ENCODE measurements around the gene PTPRD.

DNA sequence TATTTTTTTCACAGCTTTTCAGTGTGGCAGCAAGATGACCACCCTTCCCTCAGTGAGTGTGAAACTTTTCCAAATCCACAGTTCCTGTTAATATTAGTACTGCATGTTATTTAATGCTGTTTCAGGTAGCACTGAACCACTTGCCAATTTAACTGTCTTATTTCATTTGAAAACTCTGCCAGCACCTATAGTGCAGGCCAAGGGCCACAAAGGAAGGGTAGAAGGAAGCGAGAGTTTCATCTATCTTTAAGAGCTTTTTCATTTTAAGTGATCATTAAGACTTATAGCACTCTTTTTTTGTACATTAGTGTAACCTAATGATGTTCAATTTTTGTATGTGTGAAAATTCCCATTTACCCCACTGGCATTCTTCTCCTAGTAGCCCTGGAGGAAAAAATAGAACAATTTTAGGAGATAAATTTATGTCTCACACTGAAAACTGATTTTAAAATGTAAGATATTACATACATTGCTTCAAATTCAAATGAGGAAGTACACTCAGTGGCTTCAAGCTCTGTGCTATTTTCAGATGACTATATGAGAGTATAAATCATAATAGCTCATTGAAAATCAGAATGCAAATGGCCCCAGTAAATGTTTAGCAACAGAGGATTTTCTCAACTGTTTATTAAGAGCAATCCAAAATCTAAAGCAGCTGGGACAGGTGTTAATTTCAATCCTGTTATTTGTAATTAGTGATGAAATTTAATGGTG lies 820.5 kb downstream of the PTPRD start:
- no peak for TF ChIP-seq CTCF (IDR thresholded peaks at IDR 0.05)
- no peak for TF ChIP-seq POLR2AphosphoS5 (IDR thresholded peaks at IDR 0.05; ENCODE audit: low read depth, low read length)
